A673 (cell line): ENCODE data around the gene B4GALNT3. TPM values are rescaled to one million over a fixed set of nuclear protein-coding genes. Genes with fewer than 3 reads are reported as not detected.
A peak's percentile ranks its signal among the peaks of the same experiment; 100 is the strongest.

Source experiments
- BruUV-seq: library from RNA; stranded (reverse); fragments of 400-500 nt; replicated peaks from 2 replicates; lab custom pipeline; 2021; lab: Mats Ljungman, UMichigan
- CTCF ChIA-PET: fragments of 300-600 bp; sonication (Branson Sonifier 250); formaldehyde crosslinking; loops from one replicate; lab custom pipeline; 2022; ENCODE audit warnings: antibody characterized with exemption; lab: Charles Lee
- POLR2A ChIA-PET: fragments of 300-600 bp; sonication (Branson Sonifier 250); formaldehyde crosslinking; loops from one replicate; lab custom pipeline; 2022; ENCODE audit warnings: antibody characterized with exemption; ENCODE audit not compliant: low non-redundant PET; lab: Charles Lee
- DNase-seq: peaks from one replicate; pipeline ENCODE4 v3.0.0-alpha.2; 2015; ENCODE audit warnings: low spot score
- H3K27ac ChIP-seq: fragments of 200-600 bp; sonication (generic); 2 replicates; pipeline ENCODE4 v1.5.1; 2016; ENCODE audit warnings: mixed run types, low read depth, mild to moderate bottlenecking, mixed read lengths, antibody characterized with exemption, low read length; ENCODE audit not compliant: poor library complexity, severe bottlenecking
- H3K27me3 ChIP-seq: fragments of 200-600 bp; sonication (generic); replicated peaks from 2 replicates; pipeline ENCODE4 v1.6.1; 2017; ENCODE audit warnings: mixed run types, low read depth, mild to moderate bottlenecking, mixed read lengths, antibody characterized with exemption, low read length; ENCODE audit not compliant: insufficient read depth, poor library complexity
- H3K36me3 ChIP-seq: fragments of 200-600 bp; sonication (generic); 2 replicates; pipeline ENCODE4 v1.6.1; 2016; ENCODE audit warnings: mixed run types, mild to moderate bottlenecking, mixed read lengths, antibody characterized with exemption, low read length; ENCODE audit not compliant: insufficient read depth, poor library complexity, severe bottlenecking
- H3K4me1 ChIP-seq: fragments of 200-600 bp; sonication (generic); 2 replicates; pipeline ENCODE4 v1.6.1; 2017; ENCODE audit warnings: mixed run types, mild to moderate bottlenecking, mixed read lengths, antibody characterized with exemption, low read length; ENCODE audit not compliant: insufficient read depth, poor library complexity, severe bottlenecking
- H3K4me3 ChIP-seq: fragments of 200-600 bp; sonication (generic); 2 replicates; pipeline ENCODE4 v1.5.1; 2016; ENCODE audit warnings: low read depth, mixed run types, mild to moderate bottlenecking, mixed read lengths, low read length; ENCODE audit not compliant: poor library complexity, severe bottlenecking
- H3K9me3 ChIP-seq: fragments of 200-600 bp; sonication (generic); 2 replicates; pipeline ENCODE4 v1.6.1; 2016; ENCODE audit warnings: mixed run types, low read depth, mild to moderate bottlenecking, mixed read lengths, antibody characterized with exemption, low read length; ENCODE audit not compliant: poor library complexity, severe bottlenecking
- EZH2 ChIP-seq: fragments of 200-600 bp; sonication (generic); IDR thresholded peaks from 2 replicates; pipeline ENCODE4 v1.6.1; 2017; ENCODE audit warnings: borderline replicate concordance, low read depth, mild to moderate bottlenecking, mixed read lengths, antibody characterized with exemption, low read length; ENCODE audit not compliant: poor library complexity, severe bottlenecking
- intact Hi-C: fragments of 100-400 bp; cut with micrococcal nuclease; formaldehyde crosslinking; loops from one replicate; pipeline ENCODE4 v1.10.0; 2022; ENCODE audit not compliant: unreplicated experiment
- total RNA-seq: library from RNA; stranded (reverse); gene quantifications from 2 replicates; pipeline ENCODE4 v1.2.3, GENCODE V29; 2021
- TF ChIP-seq, protein P1 (sequence below): fragments of 300-800, 200-600 bp; sonication (generic); conservative IDR thresholded peaks from 2 replicates; pipeline ENCODE4 v1.5.1; 2017; ENCODE audit warnings: low read depth, mild to moderate bottlenecking, antibody characterized with exemption, low read length, moderate library complexity, mixed read lengths

B4GALNT3 gene
- total RNA-seq, 1 experiment from 2014 or later: 19.4 TPM

DNA sequence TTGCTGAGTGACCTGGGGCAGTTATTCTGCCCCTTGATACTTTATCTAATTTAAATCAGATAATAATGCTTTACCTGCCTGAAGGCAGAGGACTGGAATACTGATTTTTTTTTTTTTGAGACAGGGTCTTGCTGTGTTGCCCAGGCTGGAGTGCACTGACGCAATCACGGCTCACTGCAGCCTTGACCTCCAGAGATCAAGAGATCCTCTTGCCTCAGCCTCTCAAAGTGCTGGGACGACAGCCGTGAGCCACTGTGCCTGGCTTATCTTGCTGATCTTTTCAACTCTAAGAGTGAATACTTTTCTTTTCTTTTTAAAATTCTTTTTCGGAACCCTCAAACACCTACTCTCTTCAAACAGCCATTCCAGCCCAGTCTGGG is 699 bp upstream of the B4GALNT3 start:
- DNase-seq: no peak
- TF ChIP-seq, protein P1, sequence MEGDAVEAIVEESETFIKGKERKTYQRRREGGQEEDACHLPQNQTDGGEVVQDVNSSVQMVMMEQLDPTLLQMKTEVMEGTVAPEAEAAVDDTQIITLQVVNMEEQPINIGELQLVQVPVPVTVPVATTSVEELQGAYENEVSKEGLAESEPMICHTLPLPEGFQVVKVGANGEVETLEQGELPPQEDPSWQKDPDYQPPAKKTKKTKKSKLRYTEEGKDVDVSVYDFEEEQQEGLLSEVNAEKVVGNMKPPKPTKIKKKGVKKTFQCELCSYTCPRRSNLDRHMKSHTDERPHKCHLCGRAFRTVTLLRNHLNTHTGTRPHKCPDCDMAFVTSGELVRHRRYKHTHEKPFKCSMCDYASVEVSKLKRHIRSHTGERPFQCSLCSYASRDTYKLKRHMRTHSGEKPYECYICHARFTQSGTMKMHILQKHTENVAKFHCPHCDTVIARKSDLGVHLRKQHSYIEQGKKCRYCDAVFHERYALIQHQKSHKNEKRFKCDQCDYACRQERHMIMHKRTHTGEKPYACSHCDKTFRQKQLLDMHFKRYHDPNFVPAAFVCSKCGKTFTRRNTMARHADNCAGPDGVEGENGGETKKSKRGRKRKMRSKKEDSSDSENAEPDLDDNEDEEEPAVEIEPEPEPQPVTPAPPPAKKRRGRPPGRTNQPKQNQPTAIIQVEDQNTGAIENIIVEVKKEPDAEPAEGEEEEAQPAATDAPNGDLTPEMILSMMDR: no peak
- no peak for TF ChIP-seq EZH2
- intact Hi-C loops: no loop called here
- no peaks in the 10 kb centered on the region for H3K27me3 ChIP-seq
- peak overlapping the region; percentile 72 for H3K4me3 ChIP-seq
- ChIA-PET POLR2A (no interaction called here), CTCF (interaction anchor here (0.9 kb wide), 1 partner anchor 88 kb away, joined by 4 read pairs; no protein-coding TSS in a partner anchor)
- H3K36me3 ChIP-seq: no peaks in the 10 kb centered on the region
- H3K4me1 ChIP-seq: peaks cover 9% of the 10 kb centered on the region
- H3K9me3 ChIP-seq: no peaks in the 10 kb centered on the region
- BruUV-seq: no TSS peak
- H3K27ac ChIP-seq: no peak overlapping the region

DNA sequence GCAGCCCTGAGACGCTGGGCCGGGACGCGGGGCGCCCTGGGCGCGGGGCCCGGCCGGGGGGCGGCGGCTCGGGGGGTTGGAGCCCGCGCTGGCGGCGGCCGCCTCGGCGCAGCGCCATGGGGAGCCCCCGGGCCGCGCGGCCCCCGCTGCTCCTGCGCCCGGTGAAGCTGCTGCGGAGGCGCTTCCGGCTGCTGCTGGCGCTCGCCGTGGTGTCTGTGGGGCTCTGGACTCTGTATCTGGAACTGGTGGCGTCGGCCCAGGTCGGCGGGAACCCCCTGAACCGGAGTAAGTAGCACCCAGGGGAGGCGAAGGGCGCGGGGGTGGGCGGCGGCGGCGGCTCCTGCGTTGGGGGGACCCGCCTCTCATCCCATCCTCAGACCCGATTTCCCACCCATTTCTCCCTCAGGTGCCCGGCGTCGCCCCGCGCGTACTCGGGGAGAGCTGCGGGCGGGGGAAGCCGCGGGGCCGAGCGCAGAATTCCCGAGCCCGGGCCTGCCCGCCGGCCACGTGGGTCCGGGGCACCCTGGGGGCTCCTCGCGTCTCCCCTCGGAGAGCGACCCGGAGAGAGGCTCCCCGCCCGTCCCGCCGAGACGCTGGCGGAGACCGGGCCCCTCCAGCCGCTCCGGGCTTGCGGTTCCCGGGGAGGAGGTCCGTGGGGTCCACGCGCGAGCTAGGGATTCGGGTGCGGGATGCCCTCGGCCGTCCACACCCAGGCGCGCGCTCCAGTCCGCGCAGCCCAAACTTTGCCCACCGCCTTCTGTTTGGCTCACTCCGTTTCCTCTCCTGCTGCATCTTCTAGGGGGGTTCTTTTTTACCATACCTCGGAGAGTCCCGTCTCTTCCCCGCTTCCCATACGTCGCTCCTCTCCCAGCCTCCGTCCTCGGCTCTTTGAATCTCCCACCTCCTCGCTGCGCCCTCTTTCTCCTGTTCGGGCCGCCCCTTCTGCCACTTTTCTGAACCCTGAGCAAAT is 807 bp downstream of the B4GALNT3 start:
- Histone ChIP-seq H3K27me3 (no peaks in the 10 kb centered on the region), H3K9me3 (no peaks in the 10 kb centered on the region), H3K4me1 (peaks cover 9% of the 10 kb centered on the region), H3K36me3 (no peaks in the 10 kb centered on the region), H3K27ac (no peak overlapping the region), H3K4me3 (peak overlapping the region; percentile 72)
- no TSS peak for BruUV-seq
- DNase-seq: peak; percentile 31
- TF ChIP-seq, protein P1: no peak
- no peak for TF ChIP-seq EZH2
- intact Hi-C loops: no loop called here
- ChIA-PET CTCF (no interaction called here), POLR2A (no interaction called here)

DNA sequence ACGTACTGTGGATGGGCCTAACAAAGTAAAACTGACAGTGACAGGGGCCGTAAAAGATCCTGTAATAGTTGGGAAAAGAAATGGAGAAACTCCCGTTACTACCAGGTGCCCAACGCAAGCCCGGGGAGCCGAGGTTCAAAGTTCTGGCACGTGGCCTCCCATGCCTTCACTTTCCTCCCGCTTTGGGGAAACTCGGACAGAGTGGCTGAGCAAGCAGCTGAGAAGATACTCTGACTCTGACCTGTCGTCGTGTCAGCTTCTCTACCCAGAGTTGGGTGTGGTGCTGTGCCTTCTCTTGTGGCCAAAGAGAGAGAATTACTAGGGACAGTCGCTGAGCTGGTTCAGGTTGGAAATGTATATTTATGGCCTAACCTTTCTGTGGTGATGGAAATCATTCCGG is 1.7 kb downstream of the B4GALNT3 start:
- CTCF ChIA-PET: no interaction called here
- Histone ChIP-seq H3K36me3 (no peaks in the 10 kb centered on the region), H3K4me1 (peaks cover 9% of the 10 kb centered on the region), H3K27me3 (no peaks in the 10 kb centered on the region), H3K27ac (no peak overlapping the region), H3K9me3 (no peaks in the 10 kb centered on the region), H3K4me3 (peak overlapping the region; percentile 72)
- POLR2A ChIA-PET: no interaction called here
- TF ChIP-seq, protein P1: no peak
- TF ChIP-seq EZH2: no peak
- no peak for DNase-seq
- intact Hi-C loops: no loop called here
- BruUV-seq: no TSS peak
